Measurements from ENCODE around the gene ROR2.

GRCh38 chr9:91744114-91744513 is 205.9 kb downstream of the ROR2 start:
- TF ChIP-seq REST (IDR thresholded peaks at IDR 0.05; ENCODE audit: insufficient read depth in 1 of 2, low read depth in 2 of 2, low read length in 1 of 2) = no peak
- no peak for TF ChIP-seq CTCF (IDR thresholded peaks at IDR 0.05)
- no peak for TF ChIP-seq SIN3A (IDR thresholded peaks at IDR 0.05; ENCODE audit: borderline replicate concordance, insufficient read depth, low read depth, low read length)
- no peak for TF ChIP-seq POLR2AphosphoS5 (IDR thresholded peaks at IDR 0.05; ENCODE audit: low read depth, low read length)

All from Panc1 (cell line).